ENCODE data around the gene ANKRD16. TPM values are rescaled to one million over a fixed set of nuclear protein-coding genes. Genes with fewer than 3 reads are reported as not detected.
A peak's percentile ranks its signal among the peaks of the same experiment; 100 is the strongest.
"Not testable (repeated sequence)": the region's sequence is repeated elsewhere in the genome, so short reads cannot be mapped to it uniquely, and the experiment has no call there.

The ANKRD16 gene
- total RNA-seq, 1 donor from 2014 or later, result 15.2 TPM

DNA sequence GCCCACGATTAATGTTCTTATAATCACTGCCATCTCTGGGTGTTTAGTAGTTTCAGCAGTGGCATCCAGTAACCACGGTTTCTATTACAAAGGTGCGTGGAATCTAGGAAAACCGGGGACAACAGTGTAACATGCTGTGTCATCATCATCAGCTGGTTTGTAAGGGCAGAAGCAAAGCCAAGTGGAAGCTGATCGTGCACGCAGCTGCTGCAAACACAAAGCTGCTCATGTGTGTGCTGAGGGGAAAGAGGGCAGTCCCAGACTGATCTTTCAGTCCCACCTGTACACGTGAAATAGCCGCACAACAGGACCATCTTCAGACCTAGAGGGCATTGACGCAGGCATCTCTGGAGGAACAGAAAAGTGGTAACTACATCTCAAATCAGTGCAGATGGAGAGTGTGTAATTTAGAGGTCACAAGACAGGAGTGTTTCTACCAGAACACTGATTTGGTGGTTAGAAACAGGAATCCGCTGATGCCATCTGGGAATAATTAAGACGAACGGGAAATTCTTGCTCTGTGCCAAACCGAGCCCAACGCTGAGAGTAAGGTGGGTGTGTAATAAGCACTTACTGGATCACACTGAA is 13.4 kb downstream of the ANKRD16 start:
- Mint-ChIP-seq H3K4me1 (peaks cover 14% of the 10 kb centered on the region), H3K4me3 (no peak overlapping the region), H3K36me3 (peaks cover 26% of the 10 kb centered on the region), H3K9me3 (no peaks in the 10 kb centered on the region), H3K27ac (peak overlapping the region; percentile 70), H3K27me3 (ENCODE audit: low read depth) (no peaks in the 10 kb centered on the region)
- TF ChIP-seq, protein P1, sequence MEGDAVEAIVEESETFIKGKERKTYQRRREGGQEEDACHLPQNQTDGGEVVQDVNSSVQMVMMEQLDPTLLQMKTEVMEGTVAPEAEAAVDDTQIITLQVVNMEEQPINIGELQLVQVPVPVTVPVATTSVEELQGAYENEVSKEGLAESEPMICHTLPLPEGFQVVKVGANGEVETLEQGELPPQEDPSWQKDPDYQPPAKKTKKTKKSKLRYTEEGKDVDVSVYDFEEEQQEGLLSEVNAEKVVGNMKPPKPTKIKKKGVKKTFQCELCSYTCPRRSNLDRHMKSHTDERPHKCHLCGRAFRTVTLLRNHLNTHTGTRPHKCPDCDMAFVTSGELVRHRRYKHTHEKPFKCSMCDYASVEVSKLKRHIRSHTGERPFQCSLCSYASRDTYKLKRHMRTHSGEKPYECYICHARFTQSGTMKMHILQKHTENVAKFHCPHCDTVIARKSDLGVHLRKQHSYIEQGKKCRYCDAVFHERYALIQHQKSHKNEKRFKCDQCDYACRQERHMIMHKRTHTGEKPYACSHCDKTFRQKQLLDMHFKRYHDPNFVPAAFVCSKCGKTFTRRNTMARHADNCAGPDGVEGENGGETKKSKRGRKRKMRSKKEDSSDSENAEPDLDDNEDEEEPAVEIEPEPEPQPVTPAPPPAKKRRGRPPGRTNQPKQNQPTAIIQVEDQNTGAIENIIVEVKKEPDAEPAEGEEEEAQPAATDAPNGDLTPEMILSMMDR (IDR thresholded peaks at IDR 0.05; ENCODE audit: unreplicated experiment), result no peak
- DNase-seq (ENCODE audit: low spot score in 2 of 2, unreplicated experiment in 2 of 2), result no peak

DNA sequence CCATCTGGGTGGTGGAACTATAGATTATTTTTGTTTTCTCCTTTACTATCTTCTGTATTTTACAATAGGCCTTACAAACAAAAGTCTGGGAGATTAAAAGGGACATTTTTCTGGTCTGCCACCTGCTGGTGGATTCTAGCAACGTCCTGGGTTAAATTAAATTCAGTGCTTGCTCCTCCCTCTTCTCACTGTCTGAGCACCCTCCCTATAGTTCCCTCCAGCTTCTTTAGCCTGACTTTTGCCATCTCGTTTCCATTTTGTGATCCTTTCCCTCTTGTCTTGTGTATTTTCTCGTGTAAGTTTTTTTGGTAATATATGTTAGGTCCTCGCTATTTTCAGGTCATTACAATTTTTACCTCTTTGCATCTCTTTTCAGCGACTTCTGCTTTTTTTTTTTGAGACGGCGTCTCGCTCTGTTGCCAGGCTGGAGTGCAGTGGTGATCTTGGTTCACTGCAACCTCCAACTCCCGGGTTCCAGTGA is 16.1 kb downstream of the ANKRD16 start:
- peaks cover 8% of the 10 kb centered on the region for H3K9me3 Mint-ChIP-seq

DNA sequence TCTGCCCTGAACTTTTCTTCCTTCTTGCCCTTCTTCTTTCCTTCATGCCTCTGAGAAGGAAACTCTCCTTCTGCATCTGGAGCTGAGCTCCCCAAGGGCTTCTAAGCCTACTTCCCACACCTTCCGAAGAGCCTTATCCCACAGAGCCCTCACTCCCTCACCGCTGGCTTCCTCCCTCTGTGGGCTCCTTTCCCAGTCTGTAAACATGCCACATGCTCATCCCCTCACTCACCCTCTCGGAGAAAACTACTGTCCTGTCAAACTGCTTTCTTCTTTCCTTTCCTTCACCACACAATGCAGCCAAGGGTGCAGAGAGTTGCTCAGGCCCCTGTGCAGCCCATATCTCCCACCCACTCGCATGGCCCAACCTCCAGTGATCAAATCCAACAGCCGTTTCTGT is 18.1 kb downstream of the ANKRD16 start:
- H3K4me1 Mint-ChIP-seq, result peaks cover 25% of the 10 kb centered on the region
- H3K27me3 Mint-ChIP-seq (ENCODE audit: low read depth), result no peaks in the 10 kb centered on the region
- H3K27ac Mint-ChIP-seq, result peak overlapping the region; percentile 11
- TF ChIP-seq, protein P1 (IDR thresholded peaks at IDR 0.05; ENCODE audit: unreplicated experiment), result no peak
- peaks cover 15% of the 10 kb centered on the region for H3K9me3 Mint-ChIP-seq
- H3K4me3 Mint-ChIP-seq, result no peak overlapping the region
- DNase-seq (ENCODE audit: low spot score in 2 of 2, unreplicated experiment in 2 of 2), result no peak
- peaks cover 36% of the 10 kb centered on the region for H3K36me3 Mint-ChIP-seq

More for the DNA sequence above, 16.1 kb downstream of the ANKRD16 start:
- peak in 1 of 2 experiments; percentile 60 for DNase-seq (ENCODE audit: low spot score in 2 of 2, unreplicated experiment in 2 of 2)
- TF ChIP-seq, protein P1 (IDR thresholded peaks at IDR 0.05; ENCODE audit: unreplicated experiment), result peak; percentile 87
- no peak overlapping the region for H3K4me3 Mint-ChIP-seq
- peaks cover 35% of the 10 kb centered on the region for H3K36me3 Mint-ChIP-seq
- no peak overlapping the region for H3K27ac Mint-ChIP-seq
- peaks cover 14% of the 10 kb centered on the region for H3K4me1 Mint-ChIP-seq
- no peaks in the 10 kb centered on the region for H3K27me3 Mint-ChIP-seq (ENCODE audit: low read depth)

DNA sequence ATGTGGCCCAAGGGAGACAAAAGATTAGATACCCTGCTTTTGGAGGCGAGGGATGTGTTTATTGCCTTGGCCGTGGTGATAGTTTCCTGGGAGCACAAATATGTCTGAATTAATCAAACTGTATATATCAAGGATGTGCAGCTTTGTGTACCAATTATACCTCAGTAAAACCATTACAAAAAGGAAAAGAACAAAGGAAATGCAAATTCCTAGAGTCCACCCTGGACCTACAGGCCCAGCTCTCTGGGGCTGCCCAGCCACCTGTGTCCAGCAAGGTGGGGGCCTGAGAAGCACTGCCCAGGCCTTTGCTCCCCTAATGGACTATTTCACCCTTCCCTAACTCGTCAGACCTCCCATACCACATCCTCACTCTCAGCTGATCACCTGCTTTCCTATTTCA is 20.5 kb downstream of the ANKRD16 start:
- H3K9me3 Mint-ChIP-seq, result peaks cover 15% of the 10 kb centered on the region
- H3K4me1 Mint-ChIP-seq, result peaks cover 23% of the 10 kb centered on the region
- TF ChIP-seq, protein P1 (IDR thresholded peaks at IDR 0.05; ENCODE audit: unreplicated experiment), result no peak
- H3K27me3 Mint-ChIP-seq (ENCODE audit: low read depth), result no peaks in the 10 kb centered on the region
- peaks cover 37% of the 10 kb centered on the region for H3K36me3 Mint-ChIP-seq
- no peak overlapping the region for H3K27ac Mint-ChIP-seq
- DNase-seq (ENCODE audit: low spot score in 2 of 2, unreplicated experiment in 2 of 2), result no peak
- H3K4me3 Mint-ChIP-seq, result no peak overlapping the region

DNA sequence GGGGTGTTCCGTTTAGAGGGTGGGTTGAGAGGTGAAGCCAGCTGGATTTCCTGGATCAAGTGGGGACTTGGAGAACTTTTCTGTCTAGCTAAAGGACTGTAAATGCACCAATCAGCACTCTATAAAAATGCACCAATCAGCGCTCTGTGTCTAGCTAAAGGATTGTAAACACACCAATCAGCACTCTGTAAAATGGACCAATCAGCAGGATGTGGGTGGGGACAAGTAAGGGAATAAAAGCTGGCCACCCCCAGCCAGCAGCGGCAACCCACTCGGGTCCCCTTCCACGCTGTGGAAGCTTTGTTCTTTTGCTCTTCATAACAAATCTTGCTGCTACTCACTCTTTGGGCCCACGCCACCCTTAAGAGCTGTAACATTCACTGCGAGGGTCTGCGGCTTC is 21.3 kb downstream of the ANKRD16 start:
- Mint-ChIP-seq H3K4me1 (peaks cover 23% of the 10 kb centered on the region), H3K36me3 (peaks cover 43% of the 10 kb centered on the region), H3K9me3 (peaks cover 15% of the 10 kb centered on the region)
- H3K4me3 Mint-ChIP-seq; H3K27ac Mint-ChIP-seq; DNase-seq (ENCODE audit: low spot score in 2 of 2, unreplicated experiment in 2 of 2); H3K27me3 Mint-ChIP-seq (ENCODE audit: low read depth): not testable (repeated sequence)

DNA sequence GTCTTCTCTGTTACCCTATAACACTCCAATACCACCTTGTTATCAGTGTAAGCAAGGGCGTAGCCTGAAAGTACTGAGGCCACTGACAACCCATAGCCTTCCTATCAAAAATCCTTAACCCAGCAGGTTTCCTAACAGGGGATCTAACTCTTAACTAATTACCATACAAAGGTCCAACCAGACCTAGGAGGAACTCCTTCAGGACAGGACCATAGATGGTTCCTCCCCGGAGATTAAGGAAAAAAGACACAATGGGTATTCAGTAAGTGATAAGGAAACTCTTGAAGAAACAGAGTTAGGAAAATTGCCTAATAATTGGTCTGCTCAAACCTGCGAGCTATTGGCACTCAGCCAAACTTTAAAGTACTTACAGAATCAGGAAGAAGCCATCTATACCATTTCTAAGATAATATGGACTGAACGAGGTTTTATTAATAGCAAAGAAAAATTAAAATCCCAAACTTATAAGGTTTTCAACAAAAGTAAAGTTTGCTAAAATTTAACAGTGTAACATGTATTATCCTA is 22.5 kb downstream of the ANKRD16 start:
- H3K9me3 Mint-ChIP-seq, result peaks cover 20% of the 10 kb centered on the region
- peak in 1 of 2 experiments; percentile 13 for DNase-seq (ENCODE audit: low spot score in 2 of 2, unreplicated experiment in 2 of 2)
- not testable (repeated sequence) for H3K4me3 Mint-ChIP-seq; H3K27me3 Mint-ChIP-seq (ENCODE audit: low read depth)
- peaks cover 23% of the 10 kb centered on the region for H3K4me1 Mint-ChIP-seq
- peak overlapping the region; percentile 59 for H3K27ac Mint-ChIP-seq
- peaks cover 53% of the 10 kb centered on the region for H3K36me3 Mint-ChIP-seq

DNA sequence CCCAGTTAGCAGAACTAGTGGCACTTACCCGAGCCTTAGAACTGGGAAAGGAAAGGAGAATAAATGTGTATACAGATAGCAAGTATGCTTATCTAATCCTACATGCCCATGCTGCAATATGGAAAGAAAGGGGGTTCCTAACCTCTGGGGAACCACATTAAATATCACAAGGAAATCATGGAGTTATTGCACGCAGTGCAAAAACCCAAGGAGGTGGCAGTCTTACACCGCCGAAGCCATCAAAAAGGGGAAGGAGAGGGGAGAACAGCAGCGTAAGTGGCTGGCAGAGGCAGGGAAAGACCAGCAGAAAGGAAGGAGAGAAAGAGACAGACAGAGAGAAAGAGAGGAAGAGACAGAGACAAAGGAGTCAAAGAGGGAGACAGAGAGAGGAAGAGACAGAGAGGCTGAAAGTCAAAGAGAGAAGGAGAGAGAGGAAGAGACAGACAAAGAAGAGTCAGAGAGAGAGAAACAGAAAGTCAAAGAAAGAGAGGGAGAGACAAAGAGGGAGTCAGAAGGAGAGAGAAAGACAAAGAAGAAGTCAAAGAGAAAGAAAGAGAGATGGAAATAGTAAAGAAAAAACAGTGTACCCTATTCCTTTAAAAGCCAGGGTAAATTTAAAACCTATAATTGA is 23.1 kb downstream of the ANKRD16 start:
- peak in 1 of 2 experiments; percentile 7 for DNase-seq (ENCODE audit: low spot score in 2 of 2, unreplicated experiment in 2 of 2)
- H3K4me1 Mint-ChIP-seq, result peaks cover 20% of the 10 kb centered on the region
- H3K9me3 Mint-ChIP-seq, result peaks cover 21% of the 10 kb centered on the region
- peaks cover 51% of the 10 kb centered on the region for H3K36me3 Mint-ChIP-seq
- not testable (repeated sequence) for H3K4me3 Mint-ChIP-seq; H3K27me3 Mint-ChIP-seq (ENCODE audit: low read depth)
- peak overlapping the region; percentile 52 for H3K27ac Mint-ChIP-seq

DNA sequence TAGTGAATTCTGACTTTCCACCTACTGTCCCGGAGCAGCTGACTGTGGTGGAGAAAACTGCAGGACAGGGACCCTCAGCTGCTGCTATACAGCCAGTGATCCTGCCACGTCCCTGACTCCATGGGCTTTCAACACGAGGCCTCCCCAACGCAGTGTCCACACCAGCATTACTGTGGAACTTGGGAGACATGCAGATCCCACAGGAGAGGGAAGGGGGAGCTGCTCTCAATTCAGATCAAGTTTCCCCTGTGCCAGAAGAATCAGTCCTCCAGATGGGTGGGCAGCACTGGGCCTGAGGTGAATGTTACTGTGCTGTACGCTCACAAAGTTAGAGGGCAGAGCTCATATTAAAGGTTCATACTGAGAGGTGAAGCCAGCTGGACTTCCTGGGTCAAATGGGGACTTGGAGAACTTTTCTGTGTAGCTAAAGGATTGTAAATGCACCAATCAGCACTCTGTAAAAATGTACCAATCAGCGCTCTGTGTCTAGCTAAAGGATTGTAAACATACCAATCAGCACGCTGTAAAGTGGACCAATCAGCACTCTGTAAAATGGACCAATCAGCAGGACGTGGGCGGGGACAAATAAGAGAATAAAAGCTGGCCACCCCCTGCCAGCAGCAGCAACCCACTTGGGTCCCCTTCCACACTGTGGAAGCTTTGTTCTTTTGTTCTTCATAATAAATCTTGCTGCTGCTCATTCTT is 26.6 kb downstream of the ANKRD16 start:
- not testable (repeated sequence) for DNase-seq (ENCODE audit: low spot score in 2 of 2, unreplicated experiment in 2 of 2); H3K4me3 Mint-ChIP-seq; H3K9me3 Mint-ChIP-seq; H3K27me3 Mint-ChIP-seq (ENCODE audit: low read depth); H3K27ac Mint-ChIP-seq
- Mint-ChIP-seq H3K36me3 (peaks cover 34% of the 10 kb centered on the region), H3K4me1 (peaks cover 18% of the 10 kb centered on the region)

Measured in mesothelial cell of epicardium (in vitro differentiated cells).